Measurements from ENCODE around the gene BZW2.
"Not testable (repeated sequence)": the region's sequence is repeated elsewhere in the genome, so short reads cannot be mapped to it uniquely, and the experiment has no call there.

Gene BZW2

DNA sequence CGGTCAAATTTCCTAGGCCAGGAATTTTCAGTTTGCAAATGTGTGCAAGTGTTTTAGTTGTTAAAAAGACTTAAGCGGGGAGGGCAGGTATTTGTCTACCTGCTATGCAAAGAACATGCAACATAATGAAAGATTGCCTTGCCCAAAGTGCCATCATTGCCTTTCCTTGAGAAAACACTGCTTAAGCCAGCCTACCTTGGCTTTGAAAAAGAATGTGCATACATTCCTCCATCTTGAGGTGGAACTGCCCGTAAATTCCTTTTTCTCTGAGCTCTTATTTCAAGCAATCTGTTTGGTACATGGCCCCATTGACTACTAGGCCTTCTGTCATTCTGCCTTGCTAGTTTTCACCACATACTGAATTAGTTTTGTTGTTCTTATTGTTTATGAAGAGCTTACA lies 29.3 kb downstream of the BZW2 start:
- in situ Hi-C loops (cut with MboI; ENCODE audit: low sequenced_read_pairs, unreplicated experiment), result no loop called here

DNA sequence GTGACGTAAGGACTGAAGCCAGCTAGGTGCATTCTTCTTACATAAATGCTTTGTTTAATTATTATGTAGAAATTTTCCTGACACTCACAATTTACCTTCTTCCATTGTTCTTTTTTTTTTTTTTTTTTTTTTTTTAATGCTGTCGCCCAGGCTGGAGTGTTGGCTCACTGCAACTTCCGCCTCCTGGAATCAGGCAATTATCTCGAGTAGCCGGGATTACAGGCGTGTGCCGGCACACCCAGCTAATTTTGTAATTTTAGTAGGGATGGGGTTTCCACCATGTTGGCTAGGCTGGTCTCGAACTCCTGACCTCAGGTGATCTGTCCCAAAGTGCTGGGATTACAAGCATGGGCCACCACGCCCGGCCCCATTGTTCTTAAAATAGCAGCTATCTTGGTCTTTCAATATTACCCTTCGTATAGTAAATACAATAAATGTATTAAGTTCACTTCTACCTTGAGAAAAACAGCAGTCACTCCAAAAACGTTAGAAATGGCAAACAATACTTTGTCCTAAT lies 32.1 kb downstream of the BZW2 start:
- TF ChIP-seq, protein P1, sequence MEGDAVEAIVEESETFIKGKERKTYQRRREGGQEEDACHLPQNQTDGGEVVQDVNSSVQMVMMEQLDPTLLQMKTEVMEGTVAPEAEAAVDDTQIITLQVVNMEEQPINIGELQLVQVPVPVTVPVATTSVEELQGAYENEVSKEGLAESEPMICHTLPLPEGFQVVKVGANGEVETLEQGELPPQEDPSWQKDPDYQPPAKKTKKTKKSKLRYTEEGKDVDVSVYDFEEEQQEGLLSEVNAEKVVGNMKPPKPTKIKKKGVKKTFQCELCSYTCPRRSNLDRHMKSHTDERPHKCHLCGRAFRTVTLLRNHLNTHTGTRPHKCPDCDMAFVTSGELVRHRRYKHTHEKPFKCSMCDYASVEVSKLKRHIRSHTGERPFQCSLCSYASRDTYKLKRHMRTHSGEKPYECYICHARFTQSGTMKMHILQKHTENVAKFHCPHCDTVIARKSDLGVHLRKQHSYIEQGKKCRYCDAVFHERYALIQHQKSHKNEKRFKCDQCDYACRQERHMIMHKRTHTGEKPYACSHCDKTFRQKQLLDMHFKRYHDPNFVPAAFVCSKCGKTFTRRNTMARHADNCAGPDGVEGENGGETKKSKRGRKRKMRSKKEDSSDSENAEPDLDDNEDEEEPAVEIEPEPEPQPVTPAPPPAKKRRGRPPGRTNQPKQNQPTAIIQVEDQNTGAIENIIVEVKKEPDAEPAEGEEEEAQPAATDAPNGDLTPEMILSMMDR (IDR thresholded peaks at IDR 0.05; ENCODE audit: borderline replicate concordance, control extremely low read depth, extremely low read depth, insufficient read depth, missing control alignments), result no peak
- no peak for DNase-seq (ENCODE audit: low spot score)
- in situ Hi-C loops (cut with MboI; ENCODE audit: low sequenced_read_pairs, unreplicated experiment), result no loop called here

More for the DNA sequence above, 29.3 kb downstream of the BZW2 start:
- TF ChIP-seq, protein P1 (IDR thresholded peaks at IDR 0.05; ENCODE audit: borderline replicate concordance, control extremely low read depth, extremely low read depth, insufficient read depth, missing control alignments), result no peak
- no peak for DNase-seq (ENCODE audit: low spot score)

DNA sequence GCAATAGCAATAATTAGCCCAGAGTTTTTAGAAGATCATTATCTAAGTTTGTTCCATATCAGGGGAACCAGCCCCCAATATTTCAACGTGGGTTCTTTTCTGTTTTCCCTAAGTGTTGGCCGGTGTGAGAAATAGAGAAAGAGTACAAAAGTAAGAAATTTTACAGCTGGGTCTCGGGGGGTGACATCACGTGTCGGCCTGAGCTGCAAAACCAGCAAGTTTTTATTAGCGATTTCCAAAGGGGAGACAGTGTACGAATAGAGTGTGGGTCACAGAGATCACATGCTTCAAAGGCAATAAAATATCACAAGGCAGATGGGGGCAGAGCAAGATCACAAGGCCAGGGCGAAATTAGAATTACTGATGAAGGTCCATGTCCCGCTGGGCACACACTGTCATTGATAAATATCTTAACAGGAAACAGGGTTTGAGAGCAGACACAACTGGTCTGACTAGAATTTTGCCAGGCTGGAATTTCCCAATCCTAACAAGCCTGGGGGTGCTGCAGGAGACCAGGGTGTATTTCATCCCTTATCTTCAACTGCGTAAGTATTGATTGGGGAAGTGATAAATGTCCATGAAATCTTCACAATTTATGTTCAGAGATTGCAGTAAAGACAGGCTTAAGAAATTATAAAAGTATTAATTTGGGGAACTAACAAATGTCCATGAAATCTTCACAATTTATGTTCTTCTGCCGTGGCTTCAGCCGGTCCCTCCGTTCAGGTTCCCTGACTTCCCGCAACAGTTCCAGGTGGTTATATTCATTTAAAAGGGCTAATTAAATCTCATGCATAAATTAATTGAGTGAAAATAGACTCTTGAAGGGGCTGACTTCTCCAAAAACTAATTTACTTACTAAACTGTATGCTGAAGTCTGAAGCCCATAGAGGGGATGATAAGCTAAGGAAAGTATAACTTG lies 32.9 kb downstream of the BZW2 start:
- DNase-seq (ENCODE audit: low spot score); in situ Hi-C loops (cut with MboI; ENCODE audit: low sequenced_read_pairs, unreplicated experiment): not testable (repeated sequence)

DNA sequence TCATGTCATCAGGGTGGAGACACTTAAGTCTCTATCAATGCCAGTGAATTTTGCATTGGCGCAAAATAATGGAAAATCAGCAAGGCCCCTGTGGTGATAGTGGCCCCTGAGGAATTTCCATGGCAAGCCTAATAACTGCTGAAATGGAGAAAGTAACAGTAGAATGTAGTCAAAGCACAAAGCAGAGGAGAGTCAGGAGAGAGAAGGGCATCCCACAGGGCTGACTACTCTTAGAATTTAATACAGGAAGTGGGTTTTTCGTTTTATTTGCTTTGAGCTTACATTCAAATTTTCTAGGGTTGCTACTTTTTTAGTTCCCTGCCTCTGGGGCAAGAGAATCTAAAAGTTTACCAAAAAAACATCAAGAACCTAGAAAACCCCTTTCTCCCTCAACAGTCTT lies 39.0 kb downstream of the BZW2 start:
- in situ Hi-C loops (cut with MboI; ENCODE audit: low sequenced_read_pairs, unreplicated experiment), result no loop called here
- TF ChIP-seq, protein P1 (IDR thresholded peaks at IDR 0.05; ENCODE audit: borderline replicate concordance, control extremely low read depth, extremely low read depth, insufficient read depth, missing control alignments), result no peak
- no peak for DNase-seq (ENCODE audit: low spot score)

DNA sequence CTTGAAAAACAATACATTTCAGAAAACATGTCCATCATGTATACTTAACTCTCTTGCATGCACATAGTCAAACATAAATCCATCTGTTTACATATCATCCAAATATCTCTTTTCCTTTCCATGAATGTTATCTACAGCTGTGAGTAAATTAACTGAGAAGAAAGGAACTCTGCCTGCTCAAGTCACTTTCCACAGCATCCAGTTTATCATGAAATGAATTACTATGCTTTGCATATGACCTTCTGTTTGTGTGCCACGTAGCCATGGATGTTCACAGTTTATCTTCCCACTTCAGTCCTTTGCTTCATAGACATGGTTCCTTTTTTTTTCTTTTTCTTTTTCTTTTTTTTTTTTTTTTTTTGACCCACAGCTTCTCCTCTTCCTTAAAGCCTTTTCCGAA lies 39.6 kb downstream of the BZW2 start:
- TF ChIP-seq, protein P1 (IDR thresholded peaks at IDR 0.05; ENCODE audit: borderline replicate concordance, control extremely low read depth, extremely low read depth, insufficient read depth, missing control alignments), result no peak
- in situ Hi-C loops (cut with MboI; ENCODE audit: low sequenced_read_pairs, unreplicated experiment), result no loop called here
- no peak for DNase-seq (ENCODE audit: low spot score)

DNA sequence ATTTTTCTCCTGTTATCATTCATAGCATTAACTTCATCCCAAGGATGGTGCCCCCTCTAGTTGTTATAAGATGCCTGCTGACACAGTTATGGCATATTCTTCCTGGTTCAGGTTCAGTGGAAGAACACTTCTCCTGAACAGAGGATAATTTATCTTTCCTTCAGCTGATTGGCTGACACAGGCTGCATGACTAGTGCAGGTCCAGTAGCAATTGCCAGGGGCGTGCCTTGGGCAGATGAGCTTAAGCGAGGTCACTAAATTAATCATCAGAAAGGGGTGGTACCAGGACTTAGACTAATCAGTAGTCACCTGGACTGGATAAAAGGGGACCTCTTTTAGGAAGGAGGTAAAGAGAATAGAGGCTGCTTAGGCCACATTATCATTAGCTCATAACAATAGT lies 42.3 kb downstream of the BZW2 start:
- in situ Hi-C loops (cut with MboI; ENCODE audit: low sequenced_read_pairs, unreplicated experiment), result no loop called here
- TF ChIP-seq, protein P1 (IDR thresholded peaks at IDR 0.05; ENCODE audit: borderline replicate concordance, control extremely low read depth, extremely low read depth, insufficient read depth, missing control alignments), result no peak
- DNase-seq (ENCODE audit: low spot score), result no peak

DNA sequence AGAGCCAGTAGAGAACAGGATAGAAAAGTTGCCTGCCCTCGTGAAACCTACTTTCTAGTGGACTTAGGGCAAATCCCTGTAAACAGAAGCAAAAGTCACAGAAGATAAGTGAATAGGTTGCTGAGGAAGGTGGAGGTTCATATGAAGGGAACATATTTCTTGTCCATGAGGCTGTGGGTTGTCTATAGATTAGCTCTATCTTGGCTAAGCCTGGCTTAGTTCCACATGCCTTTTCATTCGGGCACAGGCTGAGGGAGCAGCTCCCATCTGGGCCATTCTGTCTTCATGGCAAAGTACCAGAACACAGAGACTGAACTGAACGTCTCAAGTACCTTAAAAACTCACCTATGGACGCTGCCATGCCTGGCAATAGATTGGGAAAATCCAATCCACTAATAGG lies 45.3 kb downstream of the BZW2 start:
- DNase-seq (ENCODE audit: low spot score), result no peak
- in situ Hi-C loops (cut with MboI; ENCODE audit: low sequenced_read_pairs, unreplicated experiment), result no loop called here
- TF ChIP-seq, protein P1 (IDR thresholded peaks at IDR 0.05; ENCODE audit: borderline replicate concordance, control extremely low read depth, extremely low read depth, insufficient read depth, missing control alignments), result no peak

Measured in GM13976 (cell line).